Dendritic cell treated with granulocyte-macrophage colony-stimulating factor and Interleukin-4, amounts not matched to agents 40 ng/mL and 50 ng/mL, for 4 days (primary cell): ENCODE data around the gene GPR173.
A peak's percentile ranks its signal among the peaks of the same experiment; 100 is the strongest.

ENCODE experiments used
- H3K27ac Mint-ChIP-seq: one replicate; pipeline ENCODE4 v1.8.0; 2022; ENCODE audit warnings: mild to moderate bottlenecking, mixed read lengths
- H3K27me3 Mint-ChIP-seq: one replicate; pipeline ENCODE4 v1.8.0; 2022; ENCODE audit warnings: mild to moderate bottlenecking, mixed read lengths
- H3K36me3 Mint-ChIP-seq: one replicate; pipeline ENCODE4 v1.8.0; 2022; ENCODE audit warnings: low read depth, mixed read lengths
- H3K4me1 Mint-ChIP-seq: one replicate; pipeline ENCODE4 v1.8.0; 2022; ENCODE audit warnings: low read depth, mixed read lengths
- H3K4me3 Mint-ChIP-seq: one replicate; pipeline ENCODE4 v1.8.0; 2022; ENCODE audit warnings: mild to moderate bottlenecking, moderate library complexity, mixed read lengths
- H3K9me3 Mint-ChIP-seq: one replicate; pipeline ENCODE4 v1.8.0; 2022; ENCODE audit warnings: mixed read lengths
- intact Hi-C: fragments of 100-400 bp; cut with micrococcal nuclease; formaldehyde crosslinking; loops from one replicate; pipeline ENCODE4 v1.15.0; 2022

GPR173 gene, protein sequence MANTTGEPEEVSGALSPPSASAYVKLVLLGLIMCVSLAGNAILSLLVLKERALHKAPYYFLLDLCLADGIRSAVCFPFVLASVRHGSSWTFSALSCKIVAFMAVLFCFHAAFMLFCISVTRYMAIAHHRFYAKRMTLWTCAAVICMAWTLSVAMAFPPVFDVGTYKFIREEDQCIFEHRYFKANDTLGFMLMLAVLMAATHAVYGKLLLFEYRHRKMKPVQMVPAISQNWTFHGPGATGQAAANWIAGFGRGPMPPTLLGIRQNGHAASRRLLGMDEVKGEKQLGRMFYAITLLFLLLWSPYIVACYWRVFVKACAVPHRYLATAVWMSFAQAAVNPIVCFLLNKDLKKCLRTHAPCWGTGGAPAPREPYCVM

DNA sequence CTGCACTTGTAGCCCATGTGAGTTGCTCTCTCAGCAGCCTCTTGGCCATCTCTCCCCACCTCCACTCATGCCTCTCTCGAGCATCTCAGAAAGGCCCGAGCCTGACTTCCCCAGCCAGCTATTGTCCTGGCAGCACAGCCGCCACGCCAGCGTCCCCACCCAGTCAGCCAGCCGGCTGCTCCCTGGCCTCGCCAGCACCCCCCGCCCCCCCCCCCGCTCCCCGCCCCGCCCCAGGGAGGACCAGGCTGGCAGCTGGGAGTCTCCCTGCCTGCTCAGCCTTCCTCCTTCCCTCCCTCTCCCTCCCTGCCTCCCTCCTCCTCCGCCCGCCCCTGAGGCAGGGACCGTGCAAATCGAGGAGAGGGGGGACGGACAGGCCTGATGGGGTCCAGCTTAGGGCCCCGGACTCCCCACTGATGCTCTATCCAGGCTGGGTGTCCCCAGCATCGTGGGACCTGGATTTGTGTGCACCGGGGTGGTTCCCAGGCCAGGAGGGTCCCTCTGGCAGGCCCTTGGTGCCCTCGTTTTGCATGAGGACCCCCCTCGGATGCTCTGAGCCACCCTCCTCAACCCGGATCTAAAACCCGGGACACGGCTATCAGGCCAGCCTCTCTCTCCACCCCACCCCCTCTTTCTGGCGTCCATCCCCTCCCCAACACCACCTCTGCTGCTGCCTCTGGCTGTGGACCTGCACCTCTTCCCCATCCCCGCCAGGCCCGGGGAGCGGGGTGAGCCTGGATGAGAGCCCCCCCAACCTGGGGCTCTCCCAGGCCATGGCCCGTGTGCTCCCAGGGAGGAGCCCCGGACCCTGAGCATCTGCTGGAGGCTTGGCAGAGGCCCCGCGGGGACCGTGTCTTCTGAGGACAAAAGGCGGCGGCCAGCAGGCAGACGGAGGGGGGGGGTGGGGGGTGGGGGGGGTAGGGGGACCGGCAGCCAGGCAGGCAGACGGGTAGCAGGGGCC lies at the start of gene GPR173:
TSS of gene GPR173 (plus strand) at position 621 of the 958 bp plus-strand sequence. CDS start 27,833 bp downstream, outside the sequence.
- no peaks in the 10 kb centered on the region for H3K9me3 Mint-ChIP-seq
- H3K36me3 Mint-ChIP-seq = no peaks in the 10 kb centered on the region
- H3K4me3 Mint-ChIP-seq = peak within 1 kb of the TSS; percentile 43
- no peak within 1 kb of the TSS for H3K27ac Mint-ChIP-seq
- H3K27me3 Mint-ChIP-seq = peaks cover 13% of the 10 kb centered on the region
- peaks cover 22% of the 10 kb centered on the region for H3K4me1 Mint-ChIP-seq
- intact Hi-C loops = no loop called here

DNA sequence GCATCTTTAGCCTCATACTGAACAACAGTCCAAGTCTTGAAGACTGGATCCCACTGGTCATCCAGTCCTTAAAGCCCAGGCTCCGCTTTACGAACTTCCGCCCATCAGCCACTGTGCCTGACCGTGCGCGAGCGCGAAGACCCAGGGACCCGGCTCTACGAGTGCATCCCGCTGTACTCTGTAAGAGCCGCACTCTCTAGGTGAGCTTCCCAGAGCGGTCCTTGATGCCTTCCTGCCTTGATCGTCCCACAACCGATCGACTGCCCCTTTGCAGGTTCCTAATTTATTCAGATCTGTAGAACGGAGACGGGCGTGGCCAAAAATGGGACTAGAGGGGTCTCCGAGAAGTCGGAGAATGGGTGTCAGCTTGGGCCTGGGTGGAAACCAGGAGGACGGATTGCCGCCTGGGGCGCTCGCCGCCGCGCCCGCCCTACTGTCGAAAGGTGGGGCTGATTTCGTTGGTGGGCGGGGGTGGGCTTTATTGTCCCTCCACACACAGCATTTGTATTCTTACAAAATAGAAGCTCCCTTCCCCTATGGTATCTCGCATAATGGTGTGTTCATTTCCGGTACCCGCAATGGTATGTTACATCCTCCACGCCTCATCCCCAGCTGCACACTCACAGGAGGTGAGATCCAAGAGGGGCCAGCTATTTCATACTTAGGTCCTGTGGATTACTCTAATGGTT lies 48.0 kb upstream of the GPR173 start:
- H3K4me3 Mint-ChIP-seq = peak overlapping the region; percentile 51
- H3K4me1 Mint-ChIP-seq = peaks cover 7% of the 10 kb centered on the region
- intact Hi-C loops = no loop called here
- peaks cover 24% of the 10 kb centered on the region for H3K27me3 Mint-ChIP-seq
- H3K36me3 Mint-ChIP-seq = peaks cover 3% of the 10 kb centered on the region
- no peaks in the 10 kb centered on the region for H3K9me3 Mint-ChIP-seq
- no peak overlapping the region for H3K27ac Mint-ChIP-seq

DNA sequence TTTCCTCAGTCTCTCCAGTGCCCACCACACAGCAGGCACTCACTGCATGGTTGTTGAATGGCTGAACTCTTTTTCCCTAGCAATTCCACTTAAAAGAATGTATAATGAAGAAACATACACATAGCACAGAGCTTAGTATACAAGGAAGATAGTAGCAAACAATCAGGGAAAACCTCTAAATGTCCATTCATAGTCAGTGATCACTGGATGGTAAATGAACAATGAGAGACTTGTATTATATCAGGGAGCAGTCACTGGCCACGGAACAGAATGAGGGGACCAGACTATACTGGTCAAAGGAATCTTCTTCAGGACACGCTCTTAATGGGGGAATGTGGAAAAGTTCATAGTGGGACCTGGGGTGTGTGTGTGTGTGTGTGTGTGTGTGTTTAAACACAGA lies 46.6 kb upstream of the GPR173 start:
- no peak overlapping the region for H3K27ac Mint-ChIP-seq
- no peaks in the 10 kb centered on the region for H3K9me3 Mint-ChIP-seq
- H3K4me3 Mint-ChIP-seq = no peak overlapping the region
- intact Hi-C loops = no loop called here
- peaks cover 24% of the 10 kb centered on the region for H3K27me3 Mint-ChIP-seq
- H3K36me3 Mint-ChIP-seq = no peaks in the 10 kb centered on the region
- H3K4me1 Mint-ChIP-seq = peaks cover 7% of the 10 kb centered on the region

DNA sequence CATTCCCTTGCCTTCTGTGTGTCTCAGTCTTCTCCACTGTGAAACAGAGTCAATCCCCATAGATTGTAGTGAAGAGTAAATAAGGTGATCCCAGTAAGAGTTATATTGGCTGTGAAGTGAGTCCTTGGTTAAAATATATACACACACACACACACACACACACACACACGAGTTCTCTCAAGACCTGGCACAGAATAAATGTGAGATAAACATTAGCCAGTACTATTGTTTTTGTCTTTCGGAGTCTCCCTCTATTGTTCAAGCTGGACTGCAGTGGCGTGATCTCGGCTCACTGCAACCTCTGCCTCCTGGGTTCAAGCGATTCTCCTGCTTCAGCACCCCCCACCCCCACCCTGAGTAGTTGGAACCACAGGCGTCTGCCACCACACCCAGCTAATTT lies 45.5 kb upstream of the GPR173 start:
- Mint-ChIP-seq H3K9me3 (no peaks in the 10 kb centered on the region), H3K4me3 (no peak overlapping the region), H3K27me3 (peaks cover 26% of the 10 kb centered on the region), H3K4me1 (peaks cover 7% of the 10 kb centered on the region), H3K27ac (no peak overlapping the region), H3K36me3 (no peaks in the 10 kb centered on the region)
- intact Hi-C loops = no loop called here

DNA sequence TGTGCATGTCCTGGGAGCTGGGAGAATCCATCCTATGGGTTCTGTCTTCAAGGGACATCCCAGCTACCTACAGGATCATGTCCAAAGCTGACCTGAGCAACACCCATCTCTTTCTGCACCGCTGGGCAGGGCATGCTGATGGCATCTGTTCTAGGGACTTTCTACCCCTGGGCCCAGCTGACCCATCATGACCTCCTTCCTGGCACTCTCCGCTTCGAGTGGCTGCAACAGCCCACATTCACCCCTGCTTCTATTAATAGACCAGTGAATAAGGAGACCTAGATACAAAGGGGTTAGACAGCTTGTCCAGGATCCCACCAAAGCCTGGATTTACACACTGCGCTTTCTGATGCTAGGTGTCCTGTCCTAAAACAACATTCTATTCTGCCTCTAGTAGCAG lies 44.6 kb upstream of the GPR173 start:
- Mint-ChIP-seq H3K4me3 (no peak overlapping the region), H3K27me3 (peaks cover 26% of the 10 kb centered on the region), H3K36me3 (no peaks in the 10 kb centered on the region), H3K9me3 (no peaks in the 10 kb centered on the region), H3K4me1 (peaks cover 7% of the 10 kb centered on the region), H3K27ac (no peak overlapping the region)
- intact Hi-C loops = no loop called here

DNA sequence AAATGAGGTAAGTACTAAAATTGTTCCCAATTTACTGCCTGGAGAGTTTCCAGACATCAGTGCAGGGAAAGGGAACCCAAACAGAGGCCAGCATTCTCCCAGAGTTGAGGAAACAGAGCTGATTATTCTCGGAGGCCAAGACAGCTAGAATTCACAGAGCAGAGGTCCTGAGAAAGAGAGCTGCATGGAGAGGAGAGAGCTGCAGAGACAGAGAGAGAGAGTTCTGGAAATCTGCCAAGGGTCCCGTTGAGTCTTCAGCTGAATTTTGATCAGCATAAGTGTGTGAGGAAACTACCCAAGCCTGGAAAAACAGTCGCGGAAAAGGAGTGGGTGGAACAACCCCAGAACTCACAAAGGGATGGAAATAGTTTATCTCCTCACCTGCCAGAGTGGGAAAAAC lies 43.8 kb upstream of the GPR173 start:
- Mint-ChIP-seq H3K27me3 (peaks cover 22% of the 10 kb centered on the region), H3K9me3 (no peaks in the 10 kb centered on the region), H3K4me3 (no peak overlapping the region), H3K4me1 (peaks cover 7% of the 10 kb centered on the region), H3K36me3 (no peaks in the 10 kb centered on the region), H3K27ac (no peak overlapping the region)
- intact Hi-C loops = no loop called here

DNA sequence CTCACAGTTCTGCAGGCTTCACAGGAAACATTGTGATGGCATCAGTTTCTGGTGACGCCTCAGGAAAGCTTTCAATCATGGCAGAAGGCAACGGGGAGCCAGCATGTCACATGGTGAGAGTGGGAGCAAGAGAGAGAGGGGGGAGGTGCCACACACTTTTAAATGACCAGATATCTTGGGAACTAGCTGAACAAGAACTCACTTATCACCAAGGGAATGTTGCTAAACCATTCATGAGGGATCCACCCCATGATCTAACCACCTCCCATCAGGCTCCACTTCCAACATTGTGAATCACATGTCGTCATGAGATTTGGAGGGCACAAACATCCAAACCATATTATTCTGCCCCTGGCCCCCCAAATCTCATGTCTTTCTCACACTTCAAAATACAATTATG lies 43.3 kb upstream of the GPR173 start:
- Mint-ChIP-seq H3K4me1 (peaks cover 7% of the 10 kb centered on the region), H3K36me3 (no peaks in the 10 kb centered on the region), H3K27me3 (peaks cover 16% of the 10 kb centered on the region), H3K4me3 (no peak overlapping the region), H3K9me3 (no peaks in the 10 kb centered on the region), H3K27ac (no peak overlapping the region)
- intact Hi-C loops = no loop called here

DNA sequence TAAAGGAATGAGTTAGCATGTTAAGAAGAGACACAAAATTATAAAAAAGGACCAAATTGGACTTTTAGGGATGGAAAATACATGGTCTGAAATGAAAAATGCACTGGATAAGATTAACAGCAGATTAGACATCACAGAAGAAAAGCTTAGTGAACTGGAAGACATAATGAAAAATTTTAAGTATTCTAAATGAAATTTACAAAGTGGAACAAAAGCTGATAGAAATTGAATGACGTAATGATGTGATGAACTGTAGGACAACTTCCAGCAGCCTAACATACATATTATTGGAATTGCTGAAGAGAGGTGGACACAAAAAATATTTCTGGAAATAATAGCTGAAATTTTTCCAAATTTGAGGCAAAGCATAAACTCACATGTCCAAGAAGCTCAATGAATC lies 39.6 kb upstream of the GPR173 start:
- Mint-ChIP-seq H3K36me3 (no peaks in the 10 kb centered on the region), H3K4me3 (no peak overlapping the region), H3K9me3 (no peaks in the 10 kb centered on the region), H3K27me3 (peaks cover 6% of the 10 kb centered on the region), H3K4me1 (no peaks in the 10 kb centered on the region), H3K27ac (no peak overlapping the region)
- intact Hi-C loops = no loop called here

DNA sequence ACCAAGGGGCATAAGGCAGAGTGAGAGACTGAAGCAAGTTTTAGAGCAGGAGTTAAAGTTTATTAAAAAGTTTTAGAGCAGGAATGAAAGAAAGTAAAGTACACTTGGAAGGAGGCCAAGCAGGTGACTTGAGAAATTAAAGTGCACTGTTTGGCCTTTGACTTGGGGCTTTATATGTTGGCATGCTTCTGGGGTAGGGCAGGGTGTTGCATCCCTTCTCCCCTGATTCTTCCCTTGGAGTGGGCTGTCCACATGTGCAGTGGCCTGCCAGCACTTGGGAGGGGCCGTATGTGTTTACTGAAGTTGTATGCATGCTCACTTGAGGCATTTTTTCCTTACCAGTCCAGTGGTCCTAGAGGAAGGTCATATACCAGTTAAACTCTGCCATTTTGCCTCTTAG lies 35.3 kb upstream of the GPR173 start:
- Mint-ChIP-seq H3K4me1 (no peaks in the 10 kb centered on the region), H3K9me3 (no peaks in the 10 kb centered on the region), H3K36me3 (no peaks in the 10 kb centered on the region), H3K27me3 (peaks cover 2% of the 10 kb centered on the region), H3K4me3 (no peak overlapping the region), H3K27ac (no peak overlapping the region)
- intact Hi-C loops = no loop called here

DNA sequence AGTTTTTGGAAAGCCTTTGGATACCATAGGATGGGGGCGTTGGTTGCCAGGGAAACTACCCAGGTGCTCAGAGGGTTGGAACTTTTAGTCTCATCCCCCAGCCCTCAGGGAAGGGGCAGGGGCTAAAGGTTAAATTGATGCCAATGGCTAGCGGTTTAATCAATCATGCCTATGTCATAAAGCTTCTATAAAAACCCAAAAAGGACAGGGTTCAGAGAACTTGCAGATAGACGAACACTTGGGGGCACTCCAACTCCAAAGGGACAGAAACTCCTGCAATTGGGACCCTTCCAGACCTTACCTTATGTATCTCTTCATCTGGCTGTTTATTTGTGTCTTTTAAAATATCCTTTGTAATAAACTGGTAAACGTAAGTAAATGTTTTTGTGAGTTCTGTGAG lies 30.0 kb upstream of the GPR173 start:
- Mint-ChIP-seq H3K4me3 (no peak overlapping the region), H3K27me3 (peaks cover 3% of the 10 kb centered on the region), H3K36me3 (no peaks in the 10 kb centered on the region), H3K9me3 (no peaks in the 10 kb centered on the region), H3K4me1 (no peaks in the 10 kb centered on the region), H3K27ac (no peak overlapping the region)
- intact Hi-C loops = no loop called here

DNA sequence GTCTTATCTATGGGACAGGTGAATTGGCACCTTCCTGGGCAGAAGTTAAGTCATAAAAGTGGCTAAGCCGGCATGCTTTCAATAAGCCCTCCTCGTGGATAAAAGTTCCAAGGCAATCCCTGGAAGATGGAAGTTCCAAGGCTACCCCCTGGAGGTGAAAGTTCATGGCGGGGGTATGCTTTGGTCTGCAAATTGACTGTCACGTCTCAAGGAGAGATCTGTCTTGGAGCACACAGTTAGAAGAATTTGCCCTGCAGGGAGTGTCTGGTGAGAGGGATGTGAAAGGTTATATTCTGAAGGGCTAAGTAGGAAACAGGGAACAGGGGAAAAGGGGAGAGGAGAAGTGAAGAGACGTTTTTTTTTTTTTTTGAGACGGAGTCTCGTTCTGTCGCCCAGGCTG lies 26.2 kb upstream of the GPR173 start:
- peaks cover 6% of the 10 kb centered on the region for H3K9me3 Mint-ChIP-seq
- intact Hi-C loops = no loop called here
- H3K36me3 Mint-ChIP-seq = no peaks in the 10 kb centered on the region
- H3K4me1 Mint-ChIP-seq = no peaks in the 10 kb centered on the region
- H3K4me3 Mint-ChIP-seq = no peak overlapping the region
- H3K27ac Mint-ChIP-seq = no peak overlapping the region
- peaks cover 3% of the 10 kb centered on the region for H3K27me3 Mint-ChIP-seq

DNA sequence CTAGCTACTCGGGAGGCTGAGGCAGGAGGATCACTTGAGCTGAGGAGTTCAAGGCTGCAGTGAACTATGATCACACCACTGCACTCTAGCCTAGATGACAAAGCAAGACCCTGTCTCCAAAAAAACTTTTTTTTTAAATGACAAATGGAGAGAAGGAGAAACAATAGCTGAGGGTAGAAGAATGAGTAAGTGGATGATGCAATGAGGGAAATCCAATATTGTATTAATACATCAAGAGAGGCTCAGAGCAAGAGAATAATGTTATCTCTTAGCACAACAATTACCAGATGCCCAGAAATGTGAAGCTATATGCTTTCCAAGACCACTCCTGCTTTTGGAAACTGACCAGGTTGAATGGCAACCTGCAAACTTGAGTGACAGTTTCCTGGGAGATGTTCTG lies 19.9 kb upstream of the GPR173 start:
- no peaks in the 10 kb centered on the region for H3K4me1 Mint-ChIP-seq
- no peak overlapping the region for H3K27ac Mint-ChIP-seq
- no peaks in the 10 kb centered on the region for H3K36me3 Mint-ChIP-seq
- H3K4me3 Mint-ChIP-seq = no peak overlapping the region
- H3K9me3 Mint-ChIP-seq = peaks cover 6% of the 10 kb centered on the region
- intact Hi-C loops = no loop called here
- H3K27me3 Mint-ChIP-seq = peaks cover 2% of the 10 kb centered on the region

DNA sequence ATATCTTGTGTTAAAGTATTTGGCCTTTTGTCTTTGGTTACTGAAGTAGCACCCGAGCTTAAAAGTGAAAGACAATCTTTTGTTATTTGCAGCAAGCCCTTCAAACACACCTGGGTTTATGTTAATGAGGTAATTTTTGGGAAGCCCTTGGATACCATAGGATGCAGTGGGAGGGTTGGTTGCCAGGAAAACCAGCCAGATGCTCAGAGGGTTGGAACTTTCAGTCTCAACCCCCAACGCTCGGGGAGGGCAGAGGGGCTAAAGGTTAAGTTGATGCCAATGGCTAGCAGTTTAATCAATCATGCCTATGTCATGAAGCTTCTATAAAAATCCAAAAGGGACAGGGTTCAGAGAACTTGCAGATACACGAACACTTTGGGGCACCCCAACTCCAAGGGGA lies 17.2 kb upstream of the GPR173 start:
- intact Hi-C loops = no loop called here
- Mint-ChIP-seq H3K9me3 (no peaks in the 10 kb centered on the region), H3K36me3 (no peaks in the 10 kb centered on the region), H3K4me1 (no peaks in the 10 kb centered on the region), H3K27ac (no peak overlapping the region), H3K4me3 (no peak overlapping the region), H3K27me3 (peaks cover 3% of the 10 kb centered on the region)

DNA sequence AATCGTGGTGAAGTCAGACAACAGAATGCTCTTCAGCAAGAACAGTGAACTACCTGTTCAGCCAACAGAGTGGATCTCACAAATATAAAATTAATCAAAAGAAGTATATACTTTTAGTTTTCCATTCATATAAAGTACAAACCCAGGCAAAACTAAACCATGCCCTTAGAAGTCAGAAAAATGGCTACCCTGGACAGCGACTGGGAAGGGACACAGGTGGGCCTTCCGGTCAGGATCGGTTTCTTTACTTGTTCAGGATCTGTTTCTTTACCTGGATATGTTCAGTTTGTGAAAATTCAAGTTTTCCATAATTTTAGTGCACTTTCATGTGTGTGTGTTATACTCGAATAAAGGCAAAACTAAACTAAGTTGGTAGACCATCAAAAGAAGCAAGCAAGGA lies 12.4 kb upstream of the GPR173 start:
- Mint-ChIP-seq H3K36me3 (no peaks in the 10 kb centered on the region), H3K4me1 (no peaks in the 10 kb centered on the region), H3K27ac (no peak overlapping the region), H3K27me3 (peaks cover 4% of the 10 kb centered on the region), H3K4me3 (no peak overlapping the region), H3K9me3 (no peaks in the 10 kb centered on the region)
- intact Hi-C loops = no loop called here
